ENCODE results near the gene TSEN54.

DNA sequence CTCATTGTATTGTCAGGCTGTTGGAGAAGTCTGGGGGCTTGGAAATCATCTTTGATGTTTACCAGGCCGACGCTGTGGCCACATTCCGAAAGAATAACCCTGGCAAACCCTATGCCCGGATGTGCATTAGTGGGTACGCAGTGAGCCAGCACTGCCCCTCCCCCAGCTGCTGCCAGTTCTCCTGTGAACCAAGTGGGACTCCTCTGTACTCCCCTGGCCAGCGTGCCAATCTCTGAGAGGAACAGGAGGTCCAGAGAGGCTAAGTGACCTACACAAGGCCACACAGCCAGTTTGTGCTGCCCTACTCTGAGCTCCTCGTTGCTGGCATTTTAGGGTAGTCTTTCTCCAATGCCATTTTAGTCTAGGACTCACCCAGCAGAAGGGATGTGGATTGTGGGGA, 7.3 kb downstream of the TSEN54 start:
- TF ChIP-seq POLR2A (IDR thresholded peaks at IDR 0.05) (no peak), POLR2AphosphoS5 (IDR thresholded peaks at IDR 0.05) (no peak)
- TF ChIP-seq, protein P1, sequence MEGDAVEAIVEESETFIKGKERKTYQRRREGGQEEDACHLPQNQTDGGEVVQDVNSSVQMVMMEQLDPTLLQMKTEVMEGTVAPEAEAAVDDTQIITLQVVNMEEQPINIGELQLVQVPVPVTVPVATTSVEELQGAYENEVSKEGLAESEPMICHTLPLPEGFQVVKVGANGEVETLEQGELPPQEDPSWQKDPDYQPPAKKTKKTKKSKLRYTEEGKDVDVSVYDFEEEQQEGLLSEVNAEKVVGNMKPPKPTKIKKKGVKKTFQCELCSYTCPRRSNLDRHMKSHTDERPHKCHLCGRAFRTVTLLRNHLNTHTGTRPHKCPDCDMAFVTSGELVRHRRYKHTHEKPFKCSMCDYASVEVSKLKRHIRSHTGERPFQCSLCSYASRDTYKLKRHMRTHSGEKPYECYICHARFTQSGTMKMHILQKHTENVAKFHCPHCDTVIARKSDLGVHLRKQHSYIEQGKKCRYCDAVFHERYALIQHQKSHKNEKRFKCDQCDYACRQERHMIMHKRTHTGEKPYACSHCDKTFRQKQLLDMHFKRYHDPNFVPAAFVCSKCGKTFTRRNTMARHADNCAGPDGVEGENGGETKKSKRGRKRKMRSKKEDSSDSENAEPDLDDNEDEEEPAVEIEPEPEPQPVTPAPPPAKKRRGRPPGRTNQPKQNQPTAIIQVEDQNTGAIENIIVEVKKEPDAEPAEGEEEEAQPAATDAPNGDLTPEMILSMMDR (IDR thresholded peaks at IDR 0.05), result no peak
